Suppressor macrophage treated with lipopolysaccharide for 1 hour (primary cell): ENCODE results near the gene ZFAND3.
"Not testable (repeated sequence)": the region's sequence is repeated elsewhere in the genome, so short reads cannot be mapped to it uniquely, and the experiment has no call there.

Source experiments
- DNase-seq, 3 donors: peaks; one replicate each; pipeline ENCODE4 v3.0.0-alpha.2; 2020 to 2022

ZFAND3 gene

DNA sequence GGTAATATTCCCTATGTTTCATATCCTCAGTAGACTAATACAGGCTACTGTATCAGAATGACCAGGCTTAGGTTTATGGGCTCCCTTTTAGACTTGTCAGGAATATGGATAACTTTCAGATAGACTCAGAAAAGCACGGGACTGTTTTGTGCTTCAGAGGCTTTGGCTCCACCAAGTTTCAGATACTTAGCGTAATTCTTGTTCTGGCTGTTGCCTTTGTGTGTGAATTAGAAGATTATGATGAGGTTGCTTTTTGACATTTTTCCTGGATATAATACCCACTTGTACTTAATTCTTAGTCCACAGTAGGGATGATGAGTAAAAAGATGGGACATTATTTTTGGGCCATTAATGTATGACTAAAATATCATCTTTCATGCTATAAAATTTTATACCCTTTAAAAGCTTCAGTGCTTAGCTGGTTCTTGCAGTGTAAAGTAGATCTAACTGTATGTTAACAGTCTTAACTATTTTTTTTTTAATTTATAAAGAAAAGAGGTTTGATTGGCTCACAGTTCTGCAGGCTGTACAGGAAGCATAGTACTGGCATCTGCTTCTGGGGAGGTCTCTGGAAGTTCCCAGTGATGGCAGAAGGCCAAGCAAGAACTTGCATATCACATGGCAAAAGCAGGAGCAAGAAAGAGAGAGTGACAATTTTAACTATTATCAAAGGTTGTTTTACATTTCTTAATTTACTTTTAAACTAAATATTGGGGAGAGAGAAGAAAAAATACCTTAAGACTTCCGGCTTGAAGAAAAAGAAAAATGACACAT is 120.7 kb downstream of the ZFAND3 start:
- peak; percentile 56 to 70 (median 64) for DNase-seq

DNA sequence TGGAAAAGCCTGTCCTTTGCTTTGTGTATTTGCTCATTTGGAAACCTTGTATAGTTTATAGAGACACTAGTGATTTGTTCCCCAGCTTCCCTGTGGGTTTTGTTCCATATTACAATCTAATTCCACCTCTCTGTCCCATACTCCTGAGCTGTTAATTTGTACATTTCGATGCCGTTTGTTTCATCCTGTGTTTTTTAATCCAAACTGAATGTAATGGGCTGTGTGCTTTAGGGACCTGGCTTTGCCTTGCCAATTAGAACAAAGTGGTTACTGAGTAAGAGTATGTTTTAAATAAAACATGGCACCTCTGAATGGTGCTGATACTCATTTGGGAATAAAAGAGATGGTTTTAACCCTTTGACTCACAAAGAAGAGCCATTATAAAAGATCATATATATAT is 122.3 kb downstream of the ZFAND3 start:
- no peak for DNase-seq

DNA sequence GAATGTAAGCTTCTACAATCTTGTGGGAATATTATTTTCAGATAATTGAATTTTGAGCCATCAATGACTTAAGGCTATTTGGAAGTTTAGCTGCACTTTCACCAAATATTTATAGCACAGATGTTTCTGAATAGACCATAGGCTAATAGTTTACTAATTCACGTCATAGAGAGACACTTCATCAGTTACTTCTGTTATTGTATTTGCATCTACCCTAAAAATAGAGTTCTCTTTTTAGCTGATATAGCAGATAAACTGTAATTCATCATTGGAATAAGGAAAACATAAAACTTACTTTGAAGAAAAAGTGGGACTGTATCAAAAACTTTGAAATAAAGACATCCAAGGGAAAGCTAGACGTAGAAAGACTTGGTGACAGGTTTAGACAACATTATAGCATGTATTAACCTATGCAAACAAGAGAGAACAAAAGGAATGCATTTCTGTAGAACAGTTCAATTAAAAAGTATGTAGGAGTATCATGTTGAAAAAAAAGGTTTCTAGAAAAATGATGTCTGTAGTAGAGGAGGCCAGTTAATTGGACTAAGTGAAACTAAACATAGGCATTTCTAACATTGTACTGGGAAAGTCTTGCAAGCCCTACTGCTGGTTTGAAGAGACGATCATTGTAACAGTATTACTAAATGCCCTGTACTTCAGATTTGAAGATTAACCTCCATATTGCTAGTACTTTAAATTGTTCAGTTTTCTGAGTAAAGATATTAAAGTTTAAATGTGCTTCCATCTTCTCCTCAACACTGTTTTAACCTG is 123.3 kb downstream of the ZFAND3 start:
- peak in 1 of 3 donors; percentile 30 for DNase-seq

DNA sequence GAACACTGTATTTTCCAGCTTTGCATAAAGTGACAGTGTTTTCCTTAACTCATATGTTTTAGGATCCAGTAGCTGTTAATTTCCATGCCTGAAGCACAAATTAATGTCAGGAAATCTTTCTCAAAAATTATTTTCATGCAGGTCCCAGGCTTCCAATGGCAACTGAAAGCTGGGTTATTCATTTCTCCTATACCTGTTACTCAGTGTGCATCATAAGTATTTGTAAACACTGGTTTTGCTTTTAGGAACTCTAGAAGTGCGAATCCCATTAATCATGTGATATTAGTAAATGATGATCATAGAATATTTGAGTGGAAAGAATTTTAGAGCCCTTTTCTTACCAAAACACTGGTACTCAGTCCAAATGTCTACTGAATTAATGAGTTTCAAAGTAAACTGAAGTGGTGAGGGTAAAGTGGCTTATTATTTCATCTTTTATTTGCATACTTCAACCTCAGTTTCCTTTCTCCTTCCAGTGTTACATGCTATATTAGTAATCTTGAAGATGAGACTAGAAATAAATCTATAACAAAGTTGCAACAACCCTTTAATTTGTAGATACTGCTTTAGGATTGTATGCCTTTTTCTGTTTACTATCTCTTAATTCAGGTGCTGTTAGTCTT is 124.0 kb downstream of the ZFAND3 start:
- no peak for DNase-seq

DNA sequence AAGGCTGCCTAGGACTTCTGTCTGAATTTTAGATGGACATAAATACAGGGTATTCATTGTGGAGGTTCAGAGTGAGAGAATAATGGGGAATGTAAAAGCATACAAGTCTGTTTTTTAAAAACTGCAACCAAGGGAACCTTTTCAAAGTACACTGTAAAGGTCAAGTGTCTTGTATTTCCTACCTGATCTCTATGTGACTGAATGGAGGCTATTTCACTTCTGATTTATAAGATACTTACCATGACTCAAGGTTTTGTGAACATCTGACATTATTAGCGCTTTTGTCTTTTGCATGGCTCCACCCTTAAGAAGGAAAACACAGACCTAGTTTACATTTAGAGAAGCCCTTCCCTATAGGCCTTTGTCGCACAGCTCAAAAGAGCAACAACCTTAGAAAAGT is 126.5 kb downstream of the ZFAND3 start:
- DNase-seq = no peak

DNA sequence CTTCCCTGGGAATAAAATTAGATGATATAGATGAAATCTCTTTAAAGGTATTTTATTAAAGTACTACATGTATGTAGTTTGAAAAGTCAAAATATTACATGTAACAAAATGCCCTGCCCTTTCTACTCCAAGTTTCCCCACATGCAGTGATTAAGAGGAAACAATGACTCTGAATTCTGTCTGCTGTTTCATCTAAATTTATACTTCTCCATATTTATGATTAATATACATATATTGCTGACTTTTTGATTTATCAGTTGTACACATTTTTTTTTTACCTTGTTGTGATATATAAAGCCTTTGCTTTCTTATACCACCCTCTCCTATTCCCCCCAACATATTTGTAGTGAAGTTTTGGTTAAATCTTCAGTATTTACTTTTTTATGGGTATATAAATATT is 127.9 kb downstream of the ZFAND3 start:
- DNase-seq = peak; percentile 39 to 68 (median 63)

DNA sequence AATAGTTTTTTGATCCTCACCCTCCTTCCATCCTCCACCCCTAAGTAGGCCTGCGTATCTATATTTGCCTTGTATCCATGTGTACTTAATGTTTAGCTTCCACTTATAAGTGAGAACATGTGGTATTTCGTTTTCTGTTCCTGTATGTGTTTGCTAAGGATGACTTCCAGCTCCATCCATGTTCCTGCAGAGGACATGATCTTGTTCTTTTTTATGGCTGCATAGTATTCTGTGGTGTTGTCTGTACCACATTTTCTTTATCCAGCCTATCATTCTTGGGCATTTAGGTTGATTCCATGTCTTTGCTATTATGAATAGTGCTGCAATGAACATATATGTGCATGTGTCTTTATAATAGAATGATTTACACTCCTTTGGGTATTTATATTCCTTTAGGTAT is 129.1 kb downstream of the ZFAND3 start:
- not testable (repeated sequence) for DNase-seq

DNA sequence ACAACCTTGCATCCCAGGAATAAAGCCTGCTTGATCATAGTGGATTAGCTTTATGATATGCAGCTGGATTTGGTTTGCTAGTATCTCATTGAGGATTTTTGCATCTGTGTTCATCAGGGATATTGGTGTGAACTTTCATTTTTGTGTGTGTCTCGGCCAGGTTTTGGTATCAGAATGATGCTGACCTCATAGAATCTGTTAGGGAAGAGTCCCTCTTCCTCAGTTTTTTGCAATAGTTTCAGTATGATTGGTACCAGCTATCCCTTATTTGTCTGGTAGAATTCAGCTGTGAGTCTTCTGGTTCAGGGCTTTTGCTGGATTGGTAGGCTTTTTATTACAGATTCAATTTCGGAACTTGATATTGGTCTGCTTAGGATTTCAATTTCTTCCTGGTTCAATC is 132.5 kb downstream of the ZFAND3 start:
- DNase-seq = peak; percentile 19 to 47 (median 27)

DNA sequence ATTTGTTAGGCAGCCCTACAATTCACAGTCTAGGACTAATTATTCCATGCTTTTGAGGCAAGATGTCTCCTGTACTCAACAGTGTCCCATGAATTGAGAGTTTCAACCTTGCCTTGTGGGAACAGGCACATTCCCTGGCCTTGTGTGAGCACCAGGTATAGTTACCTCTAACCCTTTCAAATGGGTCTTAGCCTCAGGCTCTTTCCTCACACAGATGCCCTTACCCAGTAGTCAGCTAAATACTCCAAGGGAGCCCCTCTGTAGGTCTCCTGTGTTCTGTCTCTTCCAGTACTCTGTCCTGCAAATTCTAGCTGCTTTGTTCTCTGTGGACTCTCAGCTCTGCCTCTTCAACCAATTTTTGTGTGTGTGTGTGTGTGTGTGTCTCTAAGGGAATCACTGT is 135.3 kb downstream of the ZFAND3 start:
- no peak for DNase-seq

DNA sequence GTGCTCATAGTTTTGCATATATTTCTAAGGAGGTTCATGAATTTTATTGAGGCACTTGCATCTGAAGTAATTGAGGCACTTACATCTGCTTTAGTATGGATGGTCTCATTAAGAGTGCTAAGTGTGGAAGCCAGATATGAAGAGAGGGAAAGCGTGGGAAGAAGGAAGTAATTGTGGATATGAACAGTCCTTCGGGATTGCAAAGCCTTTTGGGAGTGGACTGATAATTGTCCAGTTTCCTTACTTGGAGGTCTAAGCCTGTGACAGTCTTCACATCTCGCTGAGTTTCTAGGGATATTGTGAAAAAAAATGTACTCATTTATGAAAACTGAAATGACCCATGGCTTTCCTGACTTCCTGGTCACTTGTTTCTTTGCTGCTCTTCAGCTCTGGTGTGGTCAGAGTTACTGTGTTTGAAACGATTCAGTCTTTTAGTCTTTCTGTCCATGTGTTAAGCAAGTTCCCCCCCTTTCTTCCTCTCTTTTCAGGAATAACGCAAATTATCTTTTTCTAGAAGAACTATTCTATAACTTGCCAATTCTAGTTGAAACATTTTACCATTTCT is 137.3 kb downstream of the ZFAND3 start:
- DNase-seq = peak in 1 of 3 donors; percentile 54

DNA sequence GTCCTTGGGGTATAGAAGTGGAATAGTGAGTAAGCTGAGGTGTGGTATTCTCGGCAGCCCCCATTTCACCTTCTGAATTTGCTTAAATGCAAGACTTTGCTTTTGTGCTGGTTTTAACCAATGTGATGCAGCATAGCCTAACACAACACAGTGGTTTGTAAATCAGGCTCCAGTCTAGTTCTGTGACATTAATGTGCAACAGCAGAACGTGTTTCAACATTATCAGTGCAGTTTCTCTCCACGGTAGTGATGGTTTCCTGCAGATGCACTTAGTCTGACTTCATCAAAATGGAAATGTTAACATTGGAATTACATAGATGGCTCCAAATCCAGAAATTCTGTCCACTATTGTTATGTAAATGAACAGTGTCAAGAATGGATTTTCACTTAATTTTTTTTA is 139.5 kb downstream of the ZFAND3 start:
- DNase-seq = no peak

DNA sequence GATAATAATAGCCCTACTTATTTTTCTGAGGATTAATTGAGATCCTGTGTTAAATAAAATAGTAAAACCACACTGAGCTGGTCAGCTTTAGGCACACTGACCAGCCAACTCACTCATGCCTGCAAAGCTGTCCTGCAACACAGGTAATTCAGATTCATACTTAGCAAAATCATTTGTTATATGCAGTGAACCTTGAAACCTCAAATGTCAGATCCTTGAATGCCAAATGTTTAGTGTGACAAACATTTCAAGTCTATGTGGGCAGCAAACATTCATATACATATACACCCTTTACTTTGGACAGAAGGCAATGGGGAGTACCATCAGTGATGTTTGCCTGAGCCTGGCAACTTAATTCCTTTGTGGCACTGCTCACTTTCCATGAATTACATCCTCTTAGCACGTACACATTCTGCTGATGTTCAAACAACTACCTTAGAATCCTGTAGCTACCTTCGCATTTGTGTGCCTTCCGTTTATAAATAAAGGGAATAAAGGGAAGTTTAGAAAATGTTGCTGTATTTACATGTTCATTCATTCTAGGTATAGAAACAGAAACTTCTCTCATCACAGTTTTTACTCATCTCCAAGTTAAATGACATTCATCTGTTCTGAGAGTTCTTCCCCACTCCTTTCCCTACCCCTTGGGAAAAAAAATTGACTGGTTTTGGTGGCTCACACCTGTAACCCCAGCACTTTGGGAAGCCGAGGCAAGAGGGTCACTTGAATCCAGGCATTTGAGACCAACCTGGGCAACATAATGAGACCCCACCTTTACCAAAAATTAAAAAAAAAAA is 140.8 kb downstream of the ZFAND3 start:
- no peak for DNase-seq

DNA sequence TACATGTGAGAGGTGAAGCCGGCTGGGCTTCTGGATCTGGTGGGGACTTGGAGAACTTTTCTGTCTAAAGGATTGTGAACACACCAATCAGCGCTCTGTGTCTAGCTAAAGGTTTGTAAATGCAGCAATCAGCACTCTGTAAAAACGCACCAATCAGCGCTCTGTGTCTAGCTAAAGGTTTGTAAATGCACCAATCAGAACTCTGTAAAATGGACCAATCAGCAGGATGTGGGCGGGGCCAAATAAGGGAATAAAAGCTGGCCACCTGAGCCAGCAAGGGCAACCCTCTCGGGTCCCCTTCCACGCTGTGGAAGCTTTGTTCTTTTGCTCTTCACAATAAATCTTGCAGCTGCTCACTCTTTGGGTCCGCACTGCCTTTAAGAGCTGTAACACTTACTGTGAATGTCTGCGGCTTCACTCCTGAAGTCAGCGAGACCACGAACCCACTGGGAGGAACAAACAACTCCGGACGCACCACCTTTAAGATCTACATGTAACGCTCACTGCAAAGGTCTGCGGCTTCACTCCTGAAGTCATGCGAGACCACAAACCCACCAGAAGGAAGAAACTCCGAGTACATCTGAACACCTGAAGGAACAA is 143.1 kb downstream of the ZFAND3 start:
- not testable (repeated sequence) for DNase-seq

DNA sequence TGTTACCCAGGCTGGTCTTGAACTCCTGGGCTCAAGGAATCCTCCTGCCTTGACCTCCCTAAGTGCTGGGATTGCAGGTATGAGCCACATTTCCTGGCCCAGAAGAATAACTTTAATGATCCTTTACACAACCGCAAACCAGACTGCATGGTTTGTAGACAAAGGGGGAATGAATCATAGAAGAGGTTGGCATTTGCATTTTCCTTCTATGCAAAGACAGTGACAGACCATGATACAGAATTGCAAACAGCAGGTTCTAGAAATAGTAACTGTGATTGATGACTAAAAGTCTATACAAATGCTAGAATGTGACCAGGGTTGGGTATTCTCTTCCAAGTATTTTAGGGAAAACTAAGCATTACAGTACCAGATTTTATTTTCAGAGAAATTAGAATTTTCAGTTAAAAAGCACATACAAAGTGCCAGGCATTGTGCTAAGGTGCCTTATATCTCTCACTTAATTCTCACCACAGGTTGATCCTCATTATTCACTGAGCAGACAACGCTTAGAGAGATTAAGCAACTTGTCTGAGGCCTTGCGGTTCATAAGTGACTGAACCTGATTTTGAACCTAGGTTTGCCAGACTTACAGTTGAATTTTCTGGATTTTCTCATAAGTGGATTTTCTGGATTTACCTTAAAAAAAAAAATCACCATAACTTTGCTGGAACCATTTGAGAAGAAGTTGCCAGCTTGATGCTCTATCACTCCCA is 146.6 kb downstream of the ZFAND3 start:
- peak; percentile 6 to 52 (median 46) for DNase-seq

DNA sequence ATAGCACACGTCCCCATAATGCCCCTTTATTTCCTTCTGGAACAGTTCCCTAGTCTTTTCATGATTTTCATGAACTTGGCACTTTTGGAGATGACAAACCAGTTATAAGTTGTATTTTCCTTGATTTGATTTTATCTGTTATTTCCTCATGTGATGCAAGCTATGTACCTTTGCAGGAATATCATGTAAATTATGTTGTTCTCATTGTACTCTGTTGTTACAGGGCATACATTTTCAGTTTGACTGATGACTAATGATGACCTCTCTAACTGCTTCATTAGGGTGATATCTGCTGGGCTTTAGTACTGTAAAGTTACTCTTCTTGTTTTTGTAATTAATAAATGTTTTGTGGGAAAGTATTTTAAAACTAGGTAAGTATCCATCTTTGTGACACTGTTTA is 147.3 kb downstream of the ZFAND3 start:
- DNase-seq = no peak

DNA sequence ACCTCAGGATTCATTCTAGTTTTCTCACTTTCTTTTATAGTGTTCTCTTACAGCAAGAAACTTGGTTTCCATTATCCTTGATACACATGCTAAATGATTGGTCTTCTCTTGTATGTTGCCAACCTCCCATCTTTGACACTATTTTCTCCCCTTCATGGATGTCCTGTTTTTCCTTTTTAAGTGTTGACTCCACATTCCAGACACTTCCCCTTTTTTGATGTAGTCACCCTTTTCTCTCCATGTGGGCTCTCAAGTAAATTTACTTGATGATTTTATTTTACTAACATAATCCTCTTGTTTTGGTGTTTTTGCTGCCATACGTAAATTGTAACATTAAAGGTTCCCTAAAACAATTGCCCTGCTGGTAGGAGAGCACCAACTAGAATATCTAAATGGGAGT is 148.1 kb downstream of the ZFAND3 start:
- DNase-seq = peak; percentile 34 to 61 (median 41)

DNA sequence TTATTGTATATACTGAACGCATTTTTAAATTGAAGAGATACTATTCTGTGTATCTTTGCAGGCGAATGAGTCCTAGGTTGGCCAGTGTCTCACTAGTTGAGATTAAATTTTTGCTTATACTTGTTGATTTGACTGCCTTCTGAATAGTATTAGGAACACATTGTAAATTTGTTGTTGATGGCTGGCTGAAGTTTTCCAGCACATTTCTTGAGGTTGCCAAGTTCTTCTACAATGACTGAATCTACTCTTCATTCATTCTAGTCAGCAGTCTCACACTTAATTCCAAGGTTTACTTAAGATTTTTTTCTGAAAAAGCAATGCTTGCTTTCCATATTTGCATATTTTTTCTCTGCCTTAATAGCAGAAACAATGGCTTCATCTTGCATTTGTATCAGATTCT is 151.7 kb downstream of the ZFAND3 start:
- no peak for DNase-seq

DNA sequence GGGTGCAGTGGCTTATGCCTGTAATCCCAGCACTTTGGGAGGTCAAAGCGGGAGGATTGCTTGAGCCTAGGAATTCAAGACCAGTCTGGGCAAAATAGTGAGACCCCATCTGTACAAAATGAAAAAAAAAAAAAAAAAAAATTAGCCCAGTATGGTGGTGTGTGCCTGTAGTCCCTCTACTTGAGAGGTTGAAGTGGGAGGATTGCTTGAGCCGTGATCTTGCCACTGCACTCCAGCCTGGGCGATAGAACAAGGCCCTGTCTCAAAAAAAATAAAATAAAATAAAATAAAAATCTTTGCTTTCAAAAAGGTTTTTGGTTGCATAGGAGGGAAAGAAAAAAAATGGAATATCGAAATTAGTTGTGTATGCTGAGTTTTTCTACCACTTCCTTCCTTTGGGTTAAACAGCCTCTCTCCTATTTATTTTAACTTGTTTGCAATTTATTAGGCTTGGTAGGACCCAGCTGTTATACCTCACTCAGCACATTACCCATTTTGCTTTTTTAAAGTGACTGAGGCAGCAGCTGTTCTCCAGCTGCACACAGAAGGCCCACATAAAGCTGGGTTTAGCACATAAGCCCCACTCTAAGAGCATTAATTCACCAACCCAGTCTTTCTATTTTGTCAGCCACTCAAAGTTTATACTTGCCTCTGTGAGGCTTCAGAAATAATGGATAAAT is 152.3 kb downstream of the ZFAND3 start:
- no peak for DNase-seq

DNA sequence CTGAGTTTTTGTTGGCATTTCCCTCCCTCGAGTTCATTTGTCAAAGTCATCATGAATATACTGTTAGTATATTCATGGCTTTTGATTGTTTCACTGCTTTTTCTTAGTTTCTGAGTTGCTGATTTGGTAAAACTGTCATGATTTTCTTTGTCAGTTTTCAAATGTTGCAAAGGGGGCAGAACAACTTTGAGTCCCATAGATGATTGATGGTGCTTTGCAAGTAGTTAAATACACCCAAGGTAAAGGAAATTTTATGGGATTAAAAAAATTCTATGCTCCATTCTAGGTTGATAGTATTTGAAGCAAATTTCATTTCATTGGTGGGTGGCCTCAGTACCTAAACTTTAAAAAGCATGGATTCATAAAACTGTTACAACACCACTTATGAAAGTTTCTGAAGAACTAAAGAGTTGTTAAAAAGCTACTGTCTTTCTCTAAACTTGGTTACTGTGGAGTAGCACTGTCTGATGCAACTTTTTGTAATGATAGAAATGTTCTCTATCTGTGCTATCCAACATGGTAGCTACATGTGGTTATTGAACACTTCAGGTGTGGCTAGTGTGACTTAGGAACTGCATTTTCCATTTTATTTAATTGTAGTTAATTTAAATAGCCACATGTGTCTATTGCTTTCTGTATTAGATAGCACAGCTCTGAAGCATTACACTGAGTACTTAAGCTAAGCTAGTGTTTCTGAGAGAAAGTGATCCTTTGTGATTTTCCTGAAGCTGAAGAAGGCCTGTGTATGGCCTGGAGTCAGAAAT is 153.6 kb downstream of the ZFAND3 start:
- no peak for DNase-seq

DNA sequence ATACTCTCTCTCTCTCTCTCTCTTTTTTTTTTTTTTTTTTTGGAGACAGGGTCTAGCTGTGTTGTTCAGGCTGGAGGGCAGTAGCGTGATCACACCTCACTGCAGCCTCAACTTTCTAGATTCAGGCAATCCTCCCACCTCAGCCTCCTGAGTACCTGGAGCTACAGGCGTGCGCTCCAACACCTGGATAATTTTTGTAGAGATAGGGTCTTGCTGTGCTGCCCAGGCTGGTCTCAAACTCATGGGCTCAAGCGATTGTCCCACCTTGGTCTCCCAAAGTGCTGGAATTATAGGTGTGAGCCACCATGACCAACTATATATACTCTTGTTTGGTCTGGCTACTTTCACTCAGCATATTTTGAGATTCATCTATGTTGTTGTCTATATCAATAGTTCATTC is 154.9 kb downstream of the ZFAND3 start:
- no peak for DNase-seq
